SKM-1 (cell line): Measurements from ENCODE around the gene ENTPD7.
"Not testable (repeated sequence)": the region's sequence is repeated elsewhere in the genome, so short reads cannot be mapped to it uniquely, and the experiment has no call there.

Experiments
- DNase-seq: peaks from one replicate; lab custom pipeline; 2025; ENCODE audit not compliant: unreplicated experiment; lab: John Stamatoyannopoulos, UW

The ENTPD7 gene

DNA sequence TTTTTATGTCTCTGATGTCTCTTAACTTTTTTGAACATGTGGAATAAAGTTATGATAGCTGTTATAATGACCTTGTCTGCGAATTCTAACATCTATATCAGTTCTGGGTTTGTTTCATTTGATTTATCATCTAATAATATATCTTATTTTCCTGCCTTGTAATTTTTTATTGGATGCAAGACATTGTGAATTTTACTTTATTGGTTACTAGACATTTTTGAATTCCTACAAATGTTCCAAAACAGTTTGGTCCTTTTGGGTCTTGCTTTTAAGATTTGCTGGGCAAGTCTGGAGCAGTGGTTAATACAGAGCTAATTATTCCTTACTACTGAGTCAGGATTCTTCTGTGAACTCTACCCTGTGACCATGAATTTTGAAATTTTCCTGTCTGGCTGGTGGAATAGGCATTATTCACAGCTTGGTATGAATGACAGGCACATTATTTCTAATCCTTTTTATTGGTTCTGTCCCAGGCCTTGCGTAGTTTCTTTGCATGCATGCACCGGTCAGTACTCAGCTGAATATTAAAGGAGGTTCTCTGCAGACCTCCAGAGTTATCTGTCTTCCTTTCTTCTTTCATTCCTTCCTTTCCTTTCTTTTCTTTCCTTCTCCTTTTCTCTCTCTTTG, 81.7 kb downstream of the ENTPD7 start:
- DNase-seq = no peak

DNA sequence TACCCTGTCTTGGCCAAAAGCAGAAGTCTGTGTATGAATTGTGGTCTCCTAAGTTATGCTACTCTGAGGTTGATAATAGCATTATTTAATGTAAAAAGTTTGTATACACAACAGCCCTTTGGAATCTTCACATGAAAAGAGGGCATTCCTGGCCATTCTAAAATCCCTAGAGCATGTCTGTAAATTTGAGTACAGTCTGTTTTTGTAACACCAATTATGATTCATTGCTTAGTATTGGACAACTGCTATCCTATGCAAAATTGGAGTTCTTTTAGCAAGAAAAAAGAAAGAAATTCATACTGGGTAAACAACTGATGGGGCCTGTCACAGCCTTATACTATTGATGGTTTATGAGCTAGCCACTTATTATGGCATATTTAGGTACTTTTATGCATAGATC, 82.9 kb downstream of the ENTPD7 start:
- no peak for DNase-seq

GRCh38 chr10:99742701-99743100, 83.4 kb downstream of the ENTPD7 start:
- DNase-seq = no peak

DNA sequence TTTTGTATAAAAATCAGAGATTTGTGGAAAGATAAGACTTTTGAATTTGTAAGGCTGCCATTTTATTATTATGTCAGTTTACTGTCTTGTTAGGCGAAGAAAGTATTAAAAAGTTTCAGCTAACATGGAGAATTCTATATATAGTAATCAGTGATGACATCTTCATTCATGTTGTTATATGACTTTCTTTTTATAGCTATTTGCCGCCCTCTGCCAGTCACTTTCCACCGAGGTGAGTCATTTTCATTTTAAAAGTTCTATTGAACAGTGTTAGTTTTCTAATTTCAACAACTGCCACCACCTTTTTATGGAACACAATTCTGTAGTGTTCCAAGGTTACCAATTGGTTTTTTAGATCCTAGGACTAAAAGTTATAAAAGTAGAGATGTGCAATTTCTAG, 84.5 kb downstream of the ENTPD7 start:
- no peak for DNase-seq

DNA sequence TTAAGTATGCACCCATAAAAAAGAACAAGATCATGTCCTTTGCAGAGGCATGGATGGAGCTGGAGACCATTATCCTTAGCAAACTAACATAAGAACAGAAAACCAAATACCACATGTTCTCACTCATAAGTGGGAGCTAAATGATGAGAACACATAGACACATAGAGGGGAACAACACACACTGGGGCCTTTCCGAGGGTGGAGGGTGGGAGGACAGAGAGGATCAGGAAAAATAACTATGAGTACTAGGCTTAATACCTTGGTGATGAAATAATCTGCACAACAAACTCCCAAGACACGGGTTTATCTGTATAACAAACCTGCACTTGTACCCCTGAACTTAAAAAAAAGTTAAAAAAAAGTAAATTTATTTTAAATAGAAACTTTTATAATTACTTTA, 86.9 kb downstream of the ENTPD7 start:
- not testable (repeated sequence) for DNase-seq

DNA sequence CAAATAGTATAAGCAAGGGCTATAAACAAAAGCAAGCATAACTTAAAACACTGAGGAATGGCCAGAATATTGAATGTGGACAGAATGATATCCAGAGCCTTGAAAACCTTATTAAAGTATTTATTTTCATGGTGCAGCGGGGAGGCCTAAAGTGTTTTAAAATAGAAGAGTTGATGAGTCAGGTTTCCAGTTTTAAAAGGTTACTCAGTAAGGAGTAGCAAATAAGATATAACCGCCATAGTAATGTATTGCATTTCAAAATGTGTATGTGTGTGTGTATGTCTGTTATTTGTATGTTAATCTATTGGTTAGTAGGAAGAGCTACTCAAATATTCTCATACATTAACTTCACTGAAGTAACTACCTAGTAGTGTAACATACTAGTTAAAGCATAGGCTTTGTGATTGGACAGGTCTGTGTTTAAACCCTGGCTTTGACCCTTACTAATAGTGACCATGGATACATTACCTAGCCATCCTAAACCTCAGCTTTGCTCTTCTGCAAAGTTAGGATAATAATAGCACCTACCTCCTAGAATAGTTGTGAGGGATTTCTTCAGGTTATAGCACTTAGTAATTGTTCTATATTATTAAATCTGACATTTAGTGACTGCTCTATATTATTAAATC, 89.6 kb downstream of the ENTPD7 start:
- no peak for DNase-seq

- DNase-seq = no peak
These were observed 91.3 kb downstream of the ENTPD7 start for GRCh38 chr10:99750641-99751040.

DNA sequence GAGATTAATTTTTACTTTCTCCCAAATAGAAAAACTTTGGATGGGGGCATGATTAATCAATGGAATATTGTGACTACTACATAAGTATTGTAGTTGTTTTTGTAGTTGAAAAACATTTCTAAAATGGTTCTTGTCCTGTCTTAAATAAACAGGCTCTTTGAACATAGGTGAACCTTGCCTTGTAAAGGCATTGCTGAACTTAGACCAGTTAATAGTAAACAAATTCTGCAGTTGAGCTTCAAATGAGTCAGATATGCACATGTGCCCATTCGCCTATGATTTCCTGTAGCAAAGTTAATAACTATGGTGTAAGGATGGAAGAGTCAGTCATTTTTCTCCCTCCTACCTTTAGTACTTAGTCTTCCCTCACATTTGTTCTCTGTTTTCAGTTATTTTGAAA, 95.4 kb downstream of the ENTPD7 start:
- DNase-seq = no peak
